ENCODE results near the gene SERPINI1. TPM values are rescaled to one million over a fixed set of nuclear protein-coding genes. Genes with fewer than 3 reads are reported as not detected.

The SERPINI1 gene
- polyA plus RNA-seq, 1 donor, result 39.9 TPM

- DNase-seq, result peak; percentile 4
Observed at GRCh38 chr3:167733961-167734497, 1.5 kb upstream of the SERPINI1 start.

DNA sequence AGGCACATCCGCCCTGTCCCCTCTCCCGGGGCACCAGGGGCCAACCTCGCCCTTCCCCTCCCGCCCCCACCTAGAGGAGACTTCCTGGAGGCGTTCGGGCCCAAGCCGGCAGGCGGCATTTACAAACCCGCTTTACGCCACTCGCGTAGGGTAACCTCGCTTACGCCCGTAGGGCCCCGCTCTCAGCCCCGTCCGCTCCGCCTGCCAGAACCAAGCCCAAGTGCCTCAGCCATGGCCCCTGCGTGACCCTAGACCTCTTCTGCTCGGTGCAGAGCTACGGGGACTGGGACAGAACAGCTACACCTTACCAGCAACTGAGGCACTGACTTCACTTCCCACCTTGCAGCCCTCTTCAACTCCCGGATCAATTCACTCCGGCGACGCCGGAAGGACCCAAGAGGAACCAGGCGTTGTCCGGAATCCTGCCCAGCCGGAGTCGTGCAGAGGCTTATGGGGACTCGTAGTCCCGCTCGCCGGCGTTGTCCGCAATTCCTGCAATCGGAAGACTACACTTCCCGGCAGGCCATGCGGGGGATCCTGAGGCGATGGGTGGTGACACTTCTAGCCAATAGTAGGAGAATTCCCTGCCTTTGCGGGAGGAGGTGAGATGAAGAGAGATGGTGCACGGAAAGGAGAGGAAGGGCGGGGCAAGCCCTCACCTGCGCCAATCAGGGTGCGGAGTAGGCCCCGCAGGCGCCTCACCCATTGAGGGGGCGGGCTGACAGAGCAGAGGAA lies 856 bp upstream of the SERPINI1 start, which contains the start of gene PDCD10:
TSS of gene PDCD10 (minus strand) at position 395 of the 735 bp plus-strand sequence. CDS start 14,735 bp downstream, outside the sequence.
- DNase-seq, result peak; percentile 98

- DNase-seq, result no peak
Observed at GRCh38 chr3:167736264-167736787, 805 bp downstream of the SERPINI1 start.

- DNase-seq, result no peak
Observed at GRCh38 chr3:167736997-167737396, 1.5 kb downstream of the SERPINI1 start.

DNA sequence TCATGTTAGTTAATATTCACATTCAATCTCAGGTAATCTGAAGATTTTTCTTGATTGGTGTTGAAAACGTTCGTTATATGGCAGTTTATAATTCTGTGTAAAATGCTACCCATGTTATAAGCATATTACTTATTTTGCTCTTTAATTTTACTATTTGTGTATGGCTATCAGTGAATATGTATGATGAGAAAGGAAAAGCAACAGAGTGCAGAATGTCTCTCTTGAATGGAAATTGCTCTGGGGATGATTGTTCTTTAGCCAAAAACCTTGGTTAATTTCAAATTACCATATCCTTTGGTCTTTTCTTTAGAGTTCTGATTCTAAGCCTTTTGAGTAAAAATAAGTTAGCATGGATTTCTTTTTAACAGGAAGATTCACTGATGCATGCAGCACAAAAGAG lies 2.5 kb downstream of the SERPINI1 start:
- DNase-seq, result no peak

GRCh38 chr3:167739190-167739810 lies 3.8 kb downstream of the SERPINI1 start:
- DNase-seq, result no peak

GRCh38 chr3:167740961-167741587 lies 5.6 kb downstream of the SERPINI1 start:
- peak; percentile 10 for DNase-seq

DNA sequence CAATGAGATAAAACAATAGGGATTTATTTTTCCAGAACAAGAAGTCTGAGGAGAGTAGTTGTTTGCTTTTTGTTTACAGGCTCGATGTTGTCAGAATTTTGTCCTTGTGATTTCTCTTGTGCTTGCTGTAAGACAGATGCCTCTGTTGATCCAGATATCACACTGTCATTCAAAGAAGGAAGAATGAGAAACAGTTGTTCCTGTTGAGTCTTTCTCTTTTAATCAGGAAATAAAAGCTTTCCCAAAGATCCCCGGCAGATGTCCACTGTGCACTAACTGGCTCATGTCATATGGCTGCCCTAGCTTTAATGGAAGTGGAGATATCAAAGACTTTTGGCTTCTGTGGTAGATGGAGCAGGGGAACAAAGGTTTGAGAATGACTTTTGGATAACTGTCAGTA lies 6.8 kb downstream of the SERPINI1 start:
- DNase-seq, result no peak

- DNase-seq, result no peak
Observed at GRCh38 chr3:167743799-167744198, 8.3 kb downstream of the SERPINI1 start.

- DNase-seq, result no peak
Observed at GRCh38 chr3:167749209-167749608, 13.7 kb downstream of the SERPINI1 start.

GRCh38 chr3:167749728-167750127 lies 14.2 kb downstream of the SERPINI1 start:
- no peak for DNase-seq

GRCh38 chr3:167750272-167750971 lies 14.9 kb downstream of the SERPINI1 start:
- DNase-seq, result no peak

DNA sequence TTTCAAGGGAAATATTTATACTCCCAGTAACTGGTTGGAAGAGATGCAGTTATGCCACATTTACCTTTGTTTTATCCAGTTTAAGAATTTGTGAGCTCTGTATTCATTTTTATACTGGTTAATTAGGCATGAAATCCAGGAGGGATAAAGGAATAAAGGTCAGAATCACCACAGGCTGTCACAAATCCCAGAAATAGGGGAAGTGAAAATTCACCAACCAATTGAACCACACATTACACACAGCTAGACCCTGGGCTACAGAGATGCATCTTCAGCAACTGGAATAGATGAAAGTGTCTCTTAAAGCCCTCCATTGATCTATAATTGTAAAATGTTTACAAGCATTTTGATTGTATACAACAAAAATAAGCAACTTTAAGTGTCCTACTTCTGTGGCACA lies 18.5 kb downstream of the SERPINI1 start:
- no peak for DNase-seq

GRCh38 chr3:167761302-167761701 lies 25.8 kb downstream of the SERPINI1 start:
- DNase-seq, result no peak

DNA sequence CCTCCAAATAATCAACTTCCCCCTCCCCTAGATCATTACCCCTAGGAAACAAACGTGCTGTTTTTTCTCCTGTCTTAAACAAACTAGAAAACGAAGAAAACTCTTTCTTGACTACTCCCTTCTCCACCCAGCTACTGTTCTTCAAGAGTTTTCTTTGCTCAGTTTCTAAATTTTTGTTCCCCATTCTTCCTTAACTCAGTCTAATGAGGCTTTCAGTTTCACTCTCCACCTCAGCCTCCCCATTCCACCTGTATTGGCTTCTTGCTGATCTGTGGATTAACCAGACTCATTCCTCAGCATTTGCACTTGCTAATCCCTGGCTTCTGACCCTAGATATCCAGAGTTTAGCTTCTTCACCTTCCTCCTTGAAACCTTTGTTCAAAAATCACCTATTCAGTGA lies 26.8 kb downstream of the SERPINI1 start:
- DNase-seq, result no peak

DNA sequence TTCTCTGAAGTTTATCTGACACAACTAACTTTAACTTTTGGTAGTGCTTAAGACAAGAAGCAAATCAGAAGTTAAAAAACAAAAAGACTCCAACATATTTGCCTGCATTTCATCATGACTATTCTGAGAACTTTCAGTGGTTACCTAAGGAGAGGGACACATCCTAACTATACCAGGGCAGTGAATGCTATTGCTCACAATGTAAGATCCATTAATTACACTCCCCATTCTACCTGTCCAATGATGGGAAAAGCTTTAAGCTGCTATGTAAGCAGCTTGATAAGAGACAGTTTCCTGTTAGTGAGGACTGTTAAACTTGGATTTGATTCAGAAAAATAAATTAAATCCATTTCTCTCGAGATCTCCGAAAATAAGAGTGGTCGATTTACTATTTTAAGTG lies 37.5 kb downstream of the SERPINI1 start:
- DNase-seq, result no peak

DNA sequence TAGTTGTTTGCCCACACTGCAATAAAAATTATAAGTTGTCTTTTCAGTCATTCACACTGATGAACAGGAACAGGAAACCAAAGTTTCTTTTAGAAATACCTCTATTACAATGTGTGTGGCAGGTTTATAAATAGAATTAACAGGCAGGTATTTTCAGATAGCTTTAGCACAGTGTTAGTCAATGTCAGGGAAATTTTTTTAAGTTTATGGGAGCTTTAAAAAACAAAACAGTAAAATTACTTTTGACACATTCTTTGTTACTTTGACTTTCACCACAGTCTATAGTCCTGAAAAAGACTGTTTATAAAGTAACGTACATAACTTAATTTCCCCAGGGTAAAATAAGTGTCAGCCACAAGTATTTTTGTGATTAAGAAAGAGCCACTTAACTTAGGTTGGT lies 38.1 kb downstream of the SERPINI1 start:
- DNase-seq, result no peak

- DNase-seq, result no peak
Observed at GRCh38 chr3:167776066-167776685, 40.7 kb downstream of the SERPINI1 start.

- no peak for DNase-seq
Observed at GRCh38 chr3:167777356-167777755, 41.8 kb downstream of the SERPINI1 start.

- no peak for DNase-seq
Observed at GRCh38 chr3:167780214-167780883, 44.8 kb downstream of the SERPINI1 start.

DNA sequence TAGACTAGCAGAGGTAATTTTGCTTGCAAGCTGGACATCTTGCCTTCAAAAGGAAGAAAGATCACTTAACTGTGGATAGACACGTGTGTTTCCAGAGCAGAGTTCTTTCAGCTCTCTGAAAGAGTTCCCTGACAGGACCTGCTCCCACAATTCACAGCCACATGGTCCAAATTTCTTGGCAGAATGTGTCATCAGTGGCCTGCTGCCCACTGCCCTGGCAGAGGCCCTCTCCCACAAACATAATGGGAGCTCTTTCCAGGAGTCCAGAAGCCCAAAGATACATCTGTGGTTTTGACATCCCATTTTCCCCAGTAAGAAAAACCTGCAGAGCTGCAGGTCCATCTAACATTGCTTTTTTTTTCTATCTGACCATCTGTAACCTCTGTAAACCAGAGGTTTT lies 48.3 kb downstream of the SERPINI1 start:
- no peak for DNase-seq
